Astrocyte of the spinal cord (primary cell): ENCODE measurements around the gene STK32C.
A peak's percentile ranks its signal among the peaks of the same experiment; 100 is the strongest.
"Not testable (repeated sequence)": the region's sequence is repeated elsewhere in the genome, so short reads cannot be mapped to it uniquely, and the experiment has no call there.

Source experiments
- DNase-seq: peaks from one replicate; pipeline ENCODE4 v3.0.0; 2011; ENCODE audit warnings: low read depth, low spot score
- H3K4me3 ChIP-seq: 2 replicates; pipeline ENCODE4 v1.5.1; 2011; ENCODE audit warnings: low read depth, mild to moderate bottlenecking, low read length, moderate library complexity
- CTCF ChIP-seq: IDR thresholded peaks from 2 replicates; pipeline ENCODE4 v1.5.1; 2012; ENCODE audit warnings: low read depth, mild to moderate bottlenecking, low read length, inconsistent platforms
- in situ Hi-C: cut with HindIII; loops from 2 replicates; pipeline ENCODE4 v1.10.0; 2017; ENCODE audit warnings: low sequenced_read_pairs

Gene STK32C

DNA sequence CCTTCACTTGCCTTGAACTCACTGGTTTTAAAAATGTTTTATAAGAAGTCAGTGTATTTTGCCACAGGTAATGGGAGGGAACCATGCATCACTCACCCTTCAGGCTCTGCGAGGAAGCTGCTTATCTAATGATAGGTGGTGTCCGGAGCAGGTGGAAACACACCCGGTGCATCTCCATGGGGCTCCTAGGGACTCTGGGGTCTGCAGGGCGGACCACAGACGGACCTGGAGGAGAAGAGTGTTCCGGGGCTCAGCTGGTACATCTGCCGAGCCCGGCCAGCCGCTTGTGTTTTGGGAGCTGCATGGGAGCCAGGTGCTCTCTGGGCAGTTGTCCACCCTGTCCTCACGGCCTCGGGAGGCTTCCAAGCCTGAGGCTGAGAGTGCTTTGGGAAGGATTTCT is 31.5 kb upstream of the STK32C start:
- DNase-seq = no peak
- no peak for TF ChIP-seq CTCF
- no peak overlapping the region for H3K4me3 ChIP-seq
- in situ Hi-C loops = no loop called here

GRCh38 chr10:132338876-132339275 is 31.1 kb upstream of the STK32C start:
- in situ Hi-C loops = no loop called here
- H3K4me3 ChIP-seq = no peak overlapping the region
- DNase-seq = no peak
- TF ChIP-seq CTCF = no peak

- DNase-seq, H3K4me3 ChIP-seq: not testable (repeated sequence)
Measured at GRCh38 chr10:132337854-132338253, 30.1 kb upstream of the STK32C start.

GRCh38 chr10:132336919-132337407 is 29.2 kb upstream of the STK32C start:
- peak; percentile 35 for DNase-seq
- H3K4me3 ChIP-seq = peak overlapping the region; percentile 38
- in situ Hi-C loops = no loop called here
- no peak for TF ChIP-seq CTCF

More at GRCh38 chr10:132337854-132338253, 30.1 kb upstream of the STK32C start:
- in situ Hi-C loops = not testable (repeated sequence)

- no peak for DNase-seq
- no peak for TF ChIP-seq CTCF
- H3K4me3 ChIP-seq = no peak overlapping the region
- in situ Hi-C loops = no loop called here
Measured at GRCh38 chr10:132336064-132336746, 28.5 kb upstream of the STK32C start.

GRCh38 chr10:132335189-132336063 is 27.7 kb upstream of the STK32C start:
- no peak for DNase-seq
- no peak overlapping the region for H3K4me3 ChIP-seq
- TF ChIP-seq CTCF = no peak
- in situ Hi-C loops = no loop called here
